ENCODE data around the gene ERCC8. TPM values are rescaled to one million over a fixed set of nuclear protein-coding genes. Genes with fewer than 3 reads are reported as not detected.

ERCC8 gene
- total and polyA plus RNA-seq, 10 of the 15 experiments (the other 5 are each of a cell fraction or from before 2014, with no cell fraction given) = 10.4 to 31.2 (median 16.4) TPM

GRCh38 chr5:60944904-60945812 lies at the start of gene ERCC8, which contains the start of gene NDUFAF2 (continued):
- TF ChIP-seq ZNF592 (IDR thresholded peaks at IDR 0.05) (no peak), STAT1 (conservative IDR thresholded peaks at IDR 0.05) (no peak), POLR2AphosphoS2 (IDR thresholded peaks at IDR 0.05; ENCODE audit: low read depth, low read length) (peak; percentile 30; the same call in 1 of the 2 replicates), SIN3A (IDR thresholded peaks at IDR 0.05; ENCODE audit: low read depth, low read length) (peak; percentile 82), ESRRA (IDR thresholded peaks at IDR 0.05; ENCODE audit: low read length) (no peak), YY1 (IDR thresholded peaks at IDR 0.05; ENCODE audit: low read depth, low read length) (peak; percentile 98), ZNF687 (IDR thresholded peaks at IDR 0.05) (no peak), PBX3 (IDR thresholded peaks at IDR 0.05; ENCODE audit: insufficient replicate concordance, low read depth, low read length) (no peak), ZNF24 (IDR thresholded peaks at IDR 0.05) (no peak), SUZ12 (IDR thresholded peaks at IDR 0.05; ENCODE audit: unreplicated experiment) (no peak), MEF2B (IDR thresholded peaks at IDR 0.05; ENCODE audit: partially characterized antibody, poor library complexity, severe bottlenecking) (peak; percentile 26), NFYB (IDR thresholded peaks at IDR 0.05; ENCODE audit: insufficient read depth, low read depth, low read length) (peak; percentile 86), MYB (IDR thresholded peaks at IDR 0.05; ENCODE audit: borderline replicate concordance, low read depth, low read length) (no peak), ZBTB33 (IDR thresholded peaks at IDR 0.05) (no peak), SP1 (IDR thresholded peaks at IDR 0.05; ENCODE audit: low read depth, low read length) (peak; percentile 95), FOXK2 (IDR thresholded peaks at IDR 0.05) (no peak)
